GM12892 (cell line): ENCODE data around the gene BTBD7.

ENCODE experiments used
- DNase-seq: peaks from one replicate; pipeline ENCODE4 v3.0.0; 2011; ENCODE audit not compliant: insufficient read length
- FAIRE-seq: peaks from 2 replicates; lab custom pipeline; 2011; peaks lifted over from hg19 to GRCh38; lab: Jason Lieb, UNC
- POLR2A ChIP-seq: IDR thresholded peaks from 2 replicates; pipeline ENCODE4 v1.6.1; 2011; ENCODE audit warnings: low read depth, low read length, control low read depth
- POLR2AphosphoS5 ChIP-seq: IDR thresholded peaks from 2 replicates; pipeline ENCODE4 v1.6.1; 2011; ENCODE audit warnings: low read depth, low read length, control low read depth
- TAF1 ChIP-seq: IDR thresholded peaks from 2 replicates; pipeline ENCODE4 v1.6.1; 2011; ENCODE audit warnings: low read depth, mild to moderate bottlenecking, control low read depth, low read length, borderline replicate concordance

The BTBD7 gene

DNA sequence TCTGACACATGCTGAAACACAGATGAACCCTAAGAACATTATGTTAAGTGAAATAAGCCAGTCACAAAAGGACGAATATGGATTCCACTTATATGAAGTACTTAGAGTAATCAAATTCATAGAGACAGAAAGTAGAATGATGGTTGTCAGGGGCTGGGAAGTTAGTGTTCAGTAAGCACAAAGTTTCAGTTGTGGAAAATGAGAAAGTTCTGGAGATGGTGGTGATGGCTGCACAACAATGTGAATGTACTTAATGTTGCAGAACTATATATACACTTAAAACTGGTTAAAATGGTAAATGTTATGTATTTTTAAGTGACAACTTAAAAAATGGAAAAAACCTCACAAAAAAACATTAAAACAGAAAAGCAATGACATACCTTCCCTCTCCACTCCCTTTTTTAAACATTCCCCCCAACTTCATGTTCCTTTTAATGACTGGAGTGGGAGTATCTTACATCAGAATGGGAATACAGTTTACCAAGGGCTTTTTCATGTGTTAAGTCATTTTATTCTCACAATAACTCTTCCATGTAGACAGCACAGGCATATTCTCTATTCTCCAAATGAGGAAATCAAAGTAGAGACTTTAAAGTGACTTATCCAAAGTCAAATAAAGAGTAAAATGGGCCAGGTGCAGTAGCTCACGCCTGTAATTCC, 24.0 kb downstream of the BTBD7 start:
- TF ChIP-seq TAF1 (no peak), POLR2AphosphoS5 (no peak), POLR2A (no peak)
- FAIRE-seq (no peak), DNase-seq (no peak)

DNA sequence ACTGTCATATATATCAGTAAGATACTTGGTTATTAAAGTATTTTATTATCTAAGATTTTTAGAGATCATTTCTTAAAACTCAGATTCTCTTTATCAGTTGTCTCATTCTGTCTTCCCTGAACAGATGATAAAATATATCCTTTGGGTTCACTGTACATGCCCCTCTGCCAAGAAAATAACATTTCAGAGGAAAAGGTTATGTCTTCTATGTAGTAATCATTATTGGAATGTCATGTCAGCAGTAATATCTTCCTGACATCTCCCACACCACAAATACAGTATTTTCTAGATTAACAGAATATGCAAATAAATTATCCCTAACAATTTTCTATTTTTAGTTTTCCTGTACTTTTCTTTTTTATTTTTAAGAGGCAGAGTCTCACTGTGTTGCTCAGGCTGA, 26.0 kb downstream of the BTBD7 start:
- TF ChIP-seq TAF1 (no peak), POLR2AphosphoS5 (no peak), POLR2A (no peak)
- FAIRE-seq (no peak), DNase-seq (no peak)

- no peak for DNase-seq
- no peak for FAIRE-seq
- TF ChIP-seq POLR2AphosphoS5: no peak
- no peak for TF ChIP-seq POLR2A
- no peak for TF ChIP-seq TAF1
Measured at GRCh38 chr14:93305725-93306418, 27.0 kb downstream of the BTBD7 start.

DNA sequence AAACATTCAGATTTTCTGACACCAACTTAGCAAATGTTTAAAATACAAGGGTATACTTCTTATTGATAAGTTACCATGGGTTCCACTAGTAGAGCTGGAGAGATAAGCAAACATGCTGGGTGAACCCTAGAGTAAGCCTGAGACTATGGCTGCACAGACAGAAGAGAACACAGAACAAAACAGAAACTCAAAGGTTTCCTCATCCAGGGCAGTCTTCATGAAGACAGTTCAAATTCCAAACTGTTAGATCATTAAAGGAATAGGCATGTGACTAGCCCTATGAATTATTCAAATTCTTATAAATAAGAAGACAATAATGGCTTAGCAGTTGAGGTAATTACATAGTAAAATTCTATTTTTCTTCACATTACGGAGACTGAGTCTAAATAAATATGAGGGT, 28.1 kb downstream of the BTBD7 start:
- DNase-seq: no peak
- no peak for TF ChIP-seq TAF1
- TF ChIP-seq POLR2A: no peak
- TF ChIP-seq POLR2AphosphoS5: no peak
- FAIRE-seq: no peak

DNA sequence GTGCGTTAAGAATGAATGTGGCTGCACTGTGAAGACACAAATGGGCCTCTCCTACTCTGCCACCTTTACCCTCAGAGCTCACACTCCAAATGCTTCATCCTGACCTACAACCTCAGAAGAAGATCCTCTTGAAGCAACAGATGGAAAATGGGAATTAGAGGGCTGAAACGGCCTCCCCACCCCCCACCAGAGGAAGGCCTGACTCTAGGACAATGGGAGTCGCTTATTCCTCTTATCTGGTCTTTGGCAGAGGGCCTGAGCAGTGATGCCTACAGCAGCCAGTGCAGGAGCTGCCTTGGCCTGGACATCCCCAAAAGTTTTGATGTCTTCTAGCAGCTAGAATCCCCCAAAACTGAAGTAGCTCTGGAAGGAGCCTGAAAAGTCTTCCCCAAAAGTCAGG, 29.2 kb downstream of the BTBD7 start:
- DNase-seq: no peak
- TF ChIP-seq POLR2AphosphoS5 (no peak), TAF1 (no peak), POLR2A (no peak)
- no peak for FAIRE-seq

DNA sequence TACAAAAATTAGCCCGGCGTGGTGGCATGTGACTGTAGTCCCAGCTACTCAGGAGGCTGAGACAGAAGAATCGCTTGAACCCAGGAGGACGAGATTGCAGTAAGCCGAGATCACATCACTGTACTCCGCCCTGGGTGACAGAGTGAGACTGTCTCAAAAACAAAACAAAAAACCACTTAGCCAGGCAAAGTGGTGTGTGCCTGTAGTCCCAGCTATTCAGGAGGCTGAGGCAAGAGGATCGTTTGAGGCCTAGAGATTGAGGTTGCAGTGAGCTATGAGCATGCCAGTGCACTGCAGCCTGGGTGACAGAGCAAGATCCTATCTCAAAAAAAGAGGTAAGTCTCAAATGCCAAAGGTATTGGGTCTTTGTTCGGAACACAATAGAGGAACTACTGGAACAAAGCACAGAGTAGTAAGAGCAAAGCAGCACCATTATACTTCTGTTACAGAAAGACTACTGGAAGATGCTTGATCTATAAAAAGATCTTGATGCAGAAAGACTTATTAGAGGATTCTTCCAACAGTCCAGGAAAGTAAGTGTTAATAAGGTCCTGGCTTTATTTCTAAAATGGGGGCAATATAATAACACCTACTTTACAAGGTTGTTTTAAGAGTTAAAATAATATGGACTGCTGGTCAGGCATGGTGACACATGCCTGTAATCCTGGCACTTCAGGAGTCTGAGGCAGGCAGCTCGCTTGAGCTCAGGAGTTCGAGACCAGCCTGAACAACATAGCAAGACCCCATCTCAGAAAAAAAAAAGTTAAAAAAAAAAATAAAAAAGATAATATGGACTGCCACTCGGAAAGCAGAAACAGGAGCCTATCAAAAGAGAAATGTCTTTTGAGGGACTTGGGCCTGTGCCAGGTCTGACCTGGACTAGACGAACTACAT, 29.9 kb downstream of the BTBD7 start:
- TF ChIP-seq POLR2AphosphoS5: no peak
- DNase-seq (no peak), FAIRE-seq (no peak)

DNA sequence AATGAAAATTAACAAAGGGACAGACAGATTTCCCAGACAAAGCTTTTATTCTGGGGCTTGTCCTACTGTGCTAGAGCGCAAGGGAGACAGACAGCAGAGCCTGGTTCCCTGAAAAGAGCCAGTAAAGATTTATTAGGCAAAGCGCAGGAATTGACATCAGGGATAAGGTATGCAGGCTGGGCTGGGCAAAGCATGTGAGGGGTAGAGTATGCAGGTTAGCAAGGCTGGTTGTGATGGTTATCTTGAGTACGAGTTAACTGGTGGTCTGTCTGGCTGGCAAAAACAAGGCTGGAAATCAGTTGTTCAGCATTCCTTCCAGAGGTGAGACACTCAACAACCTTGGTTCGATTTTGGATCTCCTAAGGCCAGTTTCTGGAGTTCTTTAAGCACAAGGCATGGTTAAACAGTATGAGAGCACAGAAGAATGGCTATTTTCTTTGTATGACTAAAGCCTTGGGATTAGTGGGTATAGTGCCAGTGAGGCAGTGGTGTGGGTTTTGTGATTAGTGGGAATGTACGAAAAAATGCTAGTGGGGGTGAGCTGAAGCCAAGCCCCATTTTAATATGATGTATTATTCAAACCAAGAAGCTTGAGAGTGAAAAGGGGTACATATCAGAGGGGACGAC, 30.9 kb downstream of the BTBD7 start:
- DNase-seq (no peak), FAIRE-seq (no peak)
- TF ChIP-seq POLR2A: no peak

DNA sequence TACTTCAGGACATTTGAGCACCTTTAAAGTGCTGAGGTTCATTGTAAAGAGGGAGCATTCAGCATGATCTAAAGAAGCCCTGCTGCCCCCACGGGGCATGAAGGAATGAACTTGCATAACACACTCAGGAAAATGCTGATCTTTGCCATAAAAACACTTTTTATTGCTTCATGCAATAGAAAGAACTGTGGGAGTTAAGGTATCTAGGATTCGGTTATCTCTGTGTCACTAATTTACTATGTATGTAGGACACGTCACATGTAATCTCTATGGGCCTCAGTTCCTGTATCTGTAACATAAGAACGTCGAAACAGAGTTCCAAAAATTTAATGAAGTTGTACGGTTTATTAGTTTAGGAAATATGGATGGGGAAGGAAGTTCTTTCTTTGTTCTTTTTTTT, 33.0 kb downstream of the BTBD7 start:
- FAIRE-seq (no peak), DNase-seq (no peak)
- TF ChIP-seq TAF1: no peak
- no peak for TF ChIP-seq POLR2AphosphoS5
- no peak for TF ChIP-seq POLR2A

- DNase-seq (no peak), FAIRE-seq (no peak)
- TF ChIP-seq POLR2AphosphoS5: no peak
- TF ChIP-seq POLR2A: no peak
- TF ChIP-seq TAF1: no peak
Measured at GRCh38 chr14:93299416-93299815, 33.4 kb downstream of the BTBD7 start.

GRCh38 chr14:93295541-93296220, 37.2 kb downstream of the BTBD7 start:
- no peak for DNase-seq
- peak; percentile 5 for FAIRE-seq
- TF ChIP-seq TAF1: no peak
- no peak for TF ChIP-seq POLR2A
- TF ChIP-seq POLR2AphosphoS5: no peak

GRCh38 chr14:93286212-93286890, 46.5 kb downstream of the BTBD7 start:
- DNase-seq: no peak
- TF ChIP-seq POLR2A (no peak), TAF1 (no peak), POLR2AphosphoS5 (no peak)
- no peak for FAIRE-seq
